ENCODE results near the gene SSRP1. TPM values are rescaled to one million over a fixed set of nuclear protein-coding genes. Genes with fewer than 3 reads are reported as not detected.
"Not testable (repeated sequence)": the region's sequence is repeated elsewhere in the genome, so short reads cannot be mapped to it uniquely, and the experiment has no call there.

The SSRP1 gene
- polyA plus RNA-seq, 5 donors, result 151 to 215 (median 166) TPM

- no peak for DNase-seq
These were observed 32.3 kb downstream of the SSRP1 start for GRCh38 chr11:57303280-57303989.

DNA sequence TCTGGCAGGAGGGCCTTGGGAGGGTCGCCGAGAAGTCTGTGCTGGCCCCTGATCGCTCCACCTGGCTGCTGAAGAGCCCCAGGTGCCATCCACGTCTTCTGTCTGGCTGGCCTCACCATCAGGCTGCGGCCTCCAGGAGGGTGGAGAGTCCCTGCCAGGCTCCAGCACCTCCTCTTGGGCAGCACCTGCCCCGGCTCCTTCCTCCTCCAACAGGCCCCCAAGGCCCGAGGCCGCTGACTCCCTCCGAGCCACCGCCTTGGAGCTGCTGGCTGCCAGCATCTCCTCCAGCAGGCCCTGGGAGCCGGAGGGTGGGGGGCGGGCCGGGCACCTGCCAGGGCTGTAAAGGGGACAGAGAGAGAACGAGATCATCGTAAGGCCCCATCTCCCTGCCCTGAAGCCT lies 33.2 kb downstream of the SSRP1 start:
- DNase-seq, result no peak

DNA sequence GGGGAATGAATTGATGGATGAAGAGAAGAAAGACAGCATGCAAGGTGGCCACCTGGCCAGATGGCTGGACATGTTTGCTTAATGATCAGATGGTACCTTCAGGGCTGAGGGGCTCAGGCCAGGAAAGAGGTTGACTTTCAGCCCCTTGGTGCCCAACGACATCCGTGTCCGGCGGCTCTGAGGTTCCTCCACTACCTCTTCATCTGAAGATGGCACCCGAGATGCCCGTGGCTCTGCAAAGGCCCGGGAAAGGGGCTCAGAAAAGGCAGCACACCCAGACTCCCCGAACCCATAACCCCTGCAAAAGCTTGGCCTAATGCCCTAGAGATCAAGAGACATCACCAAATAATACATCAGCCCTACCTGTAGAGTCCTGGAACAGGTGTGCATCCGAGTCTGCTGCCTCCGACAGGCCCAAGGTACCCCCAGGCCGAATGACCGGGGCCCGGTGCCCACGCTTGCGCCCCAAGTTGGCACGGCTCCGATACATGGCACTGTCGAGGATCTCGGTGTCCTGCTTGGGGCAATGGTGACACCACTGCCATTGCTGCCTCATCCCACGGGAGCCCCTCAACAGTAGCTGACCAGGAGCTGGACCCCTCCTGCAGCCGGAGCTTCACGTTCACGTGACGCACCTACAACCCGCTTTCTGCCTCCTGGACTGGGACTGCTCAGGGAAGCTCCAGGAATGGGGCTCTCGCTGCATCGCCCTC lies 33.8 kb downstream of the SSRP1 start:
- no peak for DNase-seq

DNA sequence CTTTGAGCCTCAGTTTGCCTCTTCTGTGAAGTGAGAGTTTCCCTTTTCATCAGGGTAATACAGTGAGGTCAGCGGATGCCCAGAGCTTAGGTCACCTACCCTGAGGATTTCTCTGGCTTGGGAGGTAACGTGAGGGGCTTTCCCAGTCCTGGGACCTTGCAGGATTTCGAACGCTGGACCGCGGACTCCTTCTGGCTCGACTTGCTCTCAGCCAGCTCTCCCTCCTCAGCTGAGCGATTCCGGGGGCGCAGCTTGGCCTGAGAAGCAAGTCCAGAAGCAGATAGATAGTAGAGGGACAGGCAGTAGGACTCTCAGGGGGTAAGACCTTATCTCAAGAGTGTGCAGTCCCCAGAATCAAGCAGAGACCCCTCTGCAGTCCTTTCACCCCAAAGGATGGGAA lies 34.9 kb downstream of the SSRP1 start:
- no peak for DNase-seq

DNA sequence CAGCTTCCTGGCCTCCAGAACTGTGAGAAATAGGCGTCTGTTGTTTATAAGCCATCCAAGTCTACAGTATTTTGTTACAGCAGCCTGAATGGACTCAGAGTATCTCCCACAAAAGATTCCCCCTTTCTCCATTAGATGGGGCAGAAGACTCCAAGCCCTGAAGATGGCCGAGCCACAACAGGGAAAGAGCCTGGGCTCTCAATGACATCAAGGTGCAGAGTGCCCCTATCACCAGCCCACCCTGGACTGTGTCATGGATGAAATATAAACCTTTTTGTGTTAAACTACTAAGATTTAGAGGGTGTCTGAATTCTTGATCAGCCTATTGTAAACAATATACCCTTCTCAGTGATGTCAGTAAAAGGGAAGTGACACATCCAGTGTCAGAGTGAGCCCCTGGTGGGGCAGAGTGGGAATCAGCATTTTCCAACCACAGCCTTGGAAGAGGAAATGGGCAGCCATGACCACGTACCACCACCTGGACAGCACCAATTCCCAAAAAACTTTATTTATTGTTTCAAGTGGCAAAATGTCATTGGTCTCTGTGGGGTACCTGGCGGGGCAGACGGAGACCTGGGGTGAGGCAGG lies 36.4 kb downstream of the SSRP1 start:
- DNase-seq, result no peak

DNA sequence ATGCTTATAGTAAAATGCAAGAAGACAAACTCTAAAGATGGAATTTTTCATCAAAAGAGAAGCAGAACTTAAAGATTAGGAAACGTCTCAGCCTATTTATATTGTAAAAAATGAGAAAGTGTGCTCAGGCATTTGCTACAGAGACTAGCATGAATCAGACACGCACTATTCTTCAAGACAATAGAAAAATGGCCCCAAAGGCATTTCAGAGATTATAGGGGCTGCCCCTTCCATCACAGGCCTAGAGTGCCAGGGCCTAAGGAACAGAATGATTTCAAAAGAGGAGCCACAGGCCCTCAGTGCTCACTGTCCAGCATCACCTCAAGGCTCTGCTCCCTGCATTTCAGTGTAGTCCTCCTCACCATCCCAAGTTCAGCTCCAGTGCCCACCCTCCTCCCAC lies 38.5 kb downstream of the SSRP1 start:
- DNase-seq, result no peak

GRCh38 chr11:57296205-57296604 lies 39.5 kb downstream of the SSRP1 start:
- not testable (repeated sequence) for DNase-seq

DNA sequence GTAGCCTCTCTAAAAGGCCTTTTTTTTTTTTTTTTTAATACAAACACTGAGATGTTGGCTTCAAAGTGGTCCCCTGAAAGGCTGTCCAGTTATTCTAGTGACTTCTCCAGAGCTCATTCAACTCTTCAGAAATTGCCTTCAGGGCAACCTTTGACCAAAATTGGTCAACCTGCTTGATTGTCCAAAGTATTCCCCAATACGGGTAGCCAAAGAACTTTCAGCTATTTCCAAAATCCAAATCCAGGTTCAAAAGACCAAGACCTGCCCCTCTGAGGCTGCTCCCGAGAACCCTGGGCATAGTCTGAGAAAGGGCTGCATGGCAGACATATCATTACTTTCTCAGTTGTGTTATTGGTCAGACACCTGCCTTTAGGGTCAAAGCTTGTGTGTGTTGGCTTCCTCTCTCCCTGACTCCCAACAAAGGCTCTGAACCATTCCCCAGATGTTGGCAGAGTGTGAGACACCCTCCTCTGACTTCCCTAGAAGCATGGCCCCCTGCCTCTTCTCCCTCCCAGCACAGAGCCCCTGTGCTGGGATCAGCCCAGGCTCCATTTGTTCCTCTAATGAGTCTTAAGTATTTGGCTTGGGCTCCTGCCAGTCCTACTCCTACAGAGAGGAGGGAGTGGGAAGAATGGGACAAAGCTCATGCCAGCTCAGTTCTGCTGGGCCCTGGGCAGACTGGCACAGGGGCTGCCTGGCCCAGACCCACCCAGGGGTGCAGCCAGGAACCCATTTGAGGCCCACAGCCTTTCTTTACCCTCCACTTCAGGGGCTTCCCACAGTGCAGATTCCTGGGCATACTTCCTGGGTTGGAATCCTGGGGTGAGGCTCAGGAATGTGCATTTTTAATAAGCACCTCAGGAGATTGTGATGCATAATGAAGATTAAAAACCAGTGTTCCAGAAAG lies 41.2 kb downstream of the SSRP1 start:
- peak; percentile 51 to 58 for DNase-seq

DNA sequence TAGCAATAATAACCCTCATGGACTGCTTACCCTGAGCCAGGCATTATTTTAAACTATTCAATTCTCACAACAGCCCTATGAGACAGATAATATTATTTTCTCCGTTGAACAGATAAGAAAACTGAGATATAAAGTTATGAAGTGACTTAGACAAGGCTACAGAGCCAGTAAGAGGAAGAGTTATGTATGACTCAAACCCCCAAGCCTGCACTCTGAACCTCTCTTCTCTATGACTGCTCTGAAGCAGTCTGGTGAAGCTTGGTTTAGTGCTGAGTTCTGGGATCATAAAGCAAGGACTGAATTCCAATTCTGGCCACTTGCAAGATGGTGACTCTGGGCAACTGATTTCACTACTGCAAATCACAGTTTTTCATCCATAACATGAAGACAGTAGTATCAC lies 45.4 kb downstream of the SSRP1 start:
- no peak for DNase-seq

DNA sequence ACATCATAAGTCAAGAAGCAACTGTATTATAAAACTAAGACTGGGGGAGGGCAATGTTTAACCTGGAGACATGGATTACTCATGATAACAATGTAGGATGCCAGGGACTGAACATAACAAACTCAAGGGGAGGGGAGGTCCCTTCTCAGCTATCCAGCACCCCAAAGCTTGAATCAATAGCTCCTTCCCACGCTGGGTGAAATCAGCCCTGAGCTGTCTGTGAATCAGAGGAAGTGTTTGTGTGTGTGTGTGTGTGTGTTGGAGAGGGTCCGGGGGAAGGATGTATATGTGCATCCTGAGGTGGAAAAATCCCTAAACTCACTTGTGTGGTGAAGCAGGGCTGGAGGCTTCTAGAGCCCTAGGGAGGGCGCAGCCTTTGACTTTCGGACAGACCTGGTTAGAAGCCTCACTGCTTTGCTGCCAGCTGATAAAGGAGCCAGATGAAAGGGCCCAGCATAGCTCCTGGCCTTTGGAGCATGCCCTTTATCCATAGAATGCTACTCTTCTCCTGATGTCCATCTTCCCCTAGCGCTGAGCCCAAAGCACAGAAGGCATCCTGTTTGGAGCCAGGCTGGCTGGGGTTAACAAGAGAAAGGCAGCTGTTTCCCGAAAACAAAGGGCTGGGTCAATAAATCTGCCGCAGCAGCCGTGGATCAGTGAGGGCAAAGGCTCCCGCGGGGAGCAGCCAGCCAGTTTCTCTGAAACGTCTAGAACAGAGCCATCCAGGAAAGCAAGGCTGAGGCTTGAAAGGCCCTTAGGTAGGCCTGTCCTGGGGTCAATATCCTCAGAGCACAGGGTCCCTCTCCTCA lies 46.7 kb downstream of the SSRP1 start:
- no peak for DNase-seq

DNA sequence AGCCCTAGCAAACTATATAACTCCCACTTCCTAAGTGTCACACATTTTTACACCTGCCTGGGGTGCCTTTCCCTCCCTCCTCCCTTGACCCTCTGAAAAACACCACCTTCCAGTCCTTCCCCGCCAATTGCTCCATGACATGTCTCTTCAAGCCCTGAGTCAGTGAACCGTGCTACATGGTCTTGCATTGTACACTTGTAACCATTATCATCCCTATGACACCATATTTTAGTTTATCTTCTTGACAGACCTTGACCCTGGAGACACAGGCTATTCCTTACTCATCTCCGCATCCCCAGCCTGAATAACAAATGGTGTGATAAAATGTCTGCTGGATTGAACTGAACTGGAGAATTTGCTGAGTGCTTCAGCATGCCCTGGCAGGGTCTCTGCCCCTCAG lies 47.8 kb downstream of the SSRP1 start:
- DNase-seq, result no peak

- no peak for DNase-seq
These were observed 52.3 kb downstream of the SSRP1 start for GRCh38 chr11:57283231-57283990.

- not testable (repeated sequence) for DNase-seq
These were observed 54.1 kb downstream of the SSRP1 start for GRCh38 chr11:57281546-57281945.

GRCh38 chr11:57279116-57279515 lies 56.6 kb downstream of the SSRP1 start:
- DNase-seq, result no peak

GRCh38 chr11:57278721-57279095 lies 57.0 kb downstream of the SSRP1 start:
- no peak for DNase-seq

- DNase-seq, result peak; percentile 68 to 74
These were observed 57.6 kb downstream of the SSRP1 start for GRCh38 chr11:57277845-57278720.

- no peak for DNase-seq
These were observed 58.6 kb downstream of the SSRP1 start for GRCh38 chr11:57276971-57277675.

GRCh38 chr11:57276169-57276970 lies 59.3 kb downstream of the SSRP1 start:
- DNase-seq, result no peak

Data from right lung (tissue), 5 donors.